GM12872 (cell line): ENCODE measurements around the gene ANKRD12.

Experiments used
- CTCF ChIP-seq: IDR thresholded peaks from 3 replicates; pipeline ENCODE4 v1.5.1; 2011; ENCODE audit warnings: low read depth, mild to moderate bottlenecking, low read length, moderate library complexity; ENCODE audit not compliant: insufficient read depth

ANKRD12 gene

GRCh38 chr18:9095297-9096006 is 41.1 kb upstream of the ANKRD12 start:
- no peak for TF ChIP-seq CTCF

- no peak for TF ChIP-seq CTCF
These were observed 40.6 kb upstream of the ANKRD12 start for GRCh38 chr18:9096007-9096371.

- TF ChIP-seq CTCF = no peak
These were observed 39.9 kb upstream of the ANKRD12 start for GRCh38 chr18:9096685-9097084.

- no peak for TF ChIP-seq CTCF
These were observed 39.2 kb upstream of the ANKRD12 start for GRCh38 chr18:9097349-9097748.

- no peak for TF ChIP-seq CTCF
These were observed 35.8 kb upstream of the ANKRD12 start for GRCh38 chr18:9100796-9101195.

- TF ChIP-seq CTCF = no peak
These were observed 34.7 kb upstream of the ANKRD12 start for GRCh38 chr18:9101730-9102507.

- no peak for TF ChIP-seq CTCF
These were observed 33.8 kb upstream of the ANKRD12 start, which contains the start of gene NDUFV2 for GRCh38 chr18:9102508-9103375. Gene NDUFV2 (plus strand): TSS chr18:9102699. CDS start chr18:9102744, 45 bp downstream.
